RPMI7951 (cell line): Measurements from ENCODE around the gene A2ML1. TPM values are rescaled to one million over a fixed set of nuclear protein-coding genes. Genes with fewer than 3 reads are reported as not detected.
A peak's percentile ranks its signal among the peaks of the same experiment; 100 is the strongest.
"Not testable (repeated sequence)": the region's sequence is repeated elsewhere in the genome, so short reads cannot be mapped to it uniquely, and the experiment has no call there.

Experiments
- DNase-seq: peaks from one replicate; pipeline ENCODE4 v3.0.0-alpha.2; 2012; ENCODE audit warnings: low read depth
- total RNA-seq: library from RNA; depleted of rRNA; stranded (reverse); fragments of >200 nt; shearing (Covaris generic); gene quantifications from 2 replicates; pipeline ENCODE4 v1.2.3, GENCODE V29; 2014

A2ML1 gene
- total RNA-seq, 1 experiment from 2014 or later: not detected

DNA sequence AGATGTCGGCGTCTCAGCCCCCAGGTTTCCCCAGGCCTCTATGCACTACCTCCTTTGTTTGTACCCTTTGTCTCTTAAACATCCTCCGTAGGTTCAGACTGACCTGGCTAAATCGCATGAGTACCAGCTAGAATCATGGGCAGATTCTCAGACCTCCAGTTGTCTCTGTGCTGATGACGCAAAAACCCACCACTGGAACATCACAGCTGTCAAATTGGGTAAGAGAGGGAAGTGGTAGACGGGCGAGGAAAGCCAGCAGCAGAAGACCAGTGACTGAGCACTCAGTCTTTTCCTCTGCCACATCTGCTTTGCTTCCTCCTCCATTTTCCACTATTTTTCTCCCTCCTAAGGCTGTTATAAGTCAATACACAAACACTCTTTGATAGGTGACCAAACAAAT lies 29.7 kb downstream of the A2ML1 start:
- DNase-seq: no peak

DNA sequence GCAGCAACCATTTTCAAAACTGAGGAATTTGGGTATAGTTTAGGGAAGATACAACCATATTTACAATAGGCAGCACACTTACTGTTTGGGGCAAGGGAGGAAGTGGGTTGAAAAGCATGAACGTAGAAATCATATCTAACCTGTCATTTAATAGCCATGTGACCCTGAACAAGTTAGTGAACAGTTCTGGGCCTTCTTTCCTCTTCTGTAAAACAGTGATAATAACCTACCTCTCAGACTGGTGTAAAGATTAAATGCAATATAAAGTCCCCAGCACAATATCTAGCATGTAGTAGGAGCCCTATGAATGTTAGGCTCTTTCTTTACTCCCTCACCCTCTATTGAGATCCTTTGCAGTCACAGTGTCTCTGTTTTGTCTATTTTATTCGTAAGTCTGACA lies 33.5 kb downstream of the A2ML1 start:
- no peak for DNase-seq

DNA sequence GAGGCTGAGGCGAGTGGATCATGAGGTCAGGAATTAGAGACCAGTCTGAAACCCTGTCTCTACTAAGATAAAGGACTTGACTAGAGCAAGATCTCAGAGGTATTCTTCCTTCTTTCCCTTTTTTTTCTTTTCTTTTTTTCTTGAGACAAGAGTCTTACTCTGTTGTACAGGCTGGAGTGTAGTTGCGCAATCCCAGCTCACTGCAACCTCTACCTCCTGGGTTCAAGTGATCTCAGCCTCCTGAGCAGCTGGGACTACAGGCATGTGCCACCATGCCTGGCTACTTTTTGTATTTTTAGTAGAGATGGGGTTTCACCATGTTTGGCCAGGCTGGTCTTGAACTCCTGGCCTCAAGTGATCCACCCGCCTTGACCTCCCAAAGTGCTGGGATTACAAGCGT lies 37.0 kb downstream of the A2ML1 start:
- DNase-seq: not testable (repeated sequence)

DNA sequence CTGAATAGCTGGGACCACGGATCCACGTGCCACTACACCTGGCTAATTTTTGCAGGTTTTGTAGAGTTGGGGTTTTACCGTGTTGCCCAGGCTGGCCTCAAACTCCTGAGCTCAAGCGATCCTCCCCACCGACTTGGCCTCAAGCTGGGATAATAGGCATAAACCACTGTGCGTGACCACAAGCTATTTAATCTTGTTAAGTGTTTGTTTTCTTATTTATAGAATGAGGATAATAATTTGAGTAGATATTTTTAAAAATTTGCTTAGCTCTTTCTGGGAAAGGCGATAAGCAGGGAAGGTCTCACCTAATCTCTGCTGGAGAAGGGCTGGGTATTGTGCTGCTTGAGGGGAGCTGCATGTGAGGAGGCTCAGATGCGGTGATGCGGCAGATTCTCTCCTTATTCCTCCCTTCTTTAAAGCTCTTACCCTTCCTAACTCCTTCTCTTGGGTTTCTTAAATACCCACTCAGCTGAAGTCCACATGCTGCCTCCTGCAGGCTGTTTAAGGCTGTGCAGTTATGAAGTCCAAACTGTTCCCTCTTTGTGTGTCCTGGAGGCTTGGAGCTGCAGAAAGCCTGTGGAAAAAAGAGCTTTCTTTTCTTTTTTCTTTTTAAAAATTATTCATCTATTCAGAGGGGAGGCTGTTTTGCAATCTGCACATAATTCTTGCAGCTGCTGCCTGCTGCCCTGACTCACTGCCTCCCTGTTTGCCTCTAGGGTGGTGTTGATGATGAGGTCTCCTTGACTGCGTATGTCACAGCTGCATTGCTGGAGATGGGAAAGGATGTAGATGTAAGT lies 37.9 kb downstream of the A2ML1 start:
- peak; percentile 35 for DNase-seq

DNA sequence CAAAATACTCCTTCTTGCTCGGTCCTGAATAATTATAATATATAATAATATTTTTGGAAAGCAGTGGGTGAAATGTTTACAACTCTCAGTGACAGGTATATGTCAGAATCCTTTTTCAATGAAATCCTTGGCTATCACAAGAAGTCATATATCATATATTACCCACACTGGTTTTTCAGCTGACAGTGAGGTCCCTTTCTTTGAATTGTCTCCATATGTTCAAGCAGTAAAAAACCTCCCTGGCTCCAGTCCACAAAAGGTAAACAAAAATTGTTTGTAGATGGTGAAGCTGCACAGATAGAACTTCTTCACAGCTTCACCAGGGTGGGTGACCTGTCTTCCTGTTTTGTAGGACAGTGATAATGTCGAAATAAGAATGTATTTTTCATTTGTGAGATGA lies 44.0 kb downstream of the A2ML1 start:
- DNase-seq: no peak

DNA sequence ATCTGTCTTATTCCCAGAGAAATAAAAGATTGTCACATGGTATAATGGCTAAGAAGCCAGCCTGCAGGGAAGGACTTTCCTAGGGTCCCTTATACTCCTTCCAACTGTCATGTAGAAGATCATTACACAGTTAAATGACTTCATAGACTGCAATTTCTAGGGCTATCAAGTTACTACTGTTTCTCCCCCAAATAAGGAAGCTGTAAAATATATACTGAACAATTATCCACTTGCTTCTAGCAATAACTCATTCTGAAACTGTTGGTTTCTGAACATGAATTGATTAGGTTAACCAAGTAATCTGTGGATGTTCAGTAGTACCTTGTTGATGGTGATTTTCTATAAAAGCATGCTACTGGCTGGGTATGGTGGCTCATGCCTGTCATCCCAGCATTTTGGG lies 44.6 kb downstream of the A2ML1 start:
- no peak for DNase-seq

DNA sequence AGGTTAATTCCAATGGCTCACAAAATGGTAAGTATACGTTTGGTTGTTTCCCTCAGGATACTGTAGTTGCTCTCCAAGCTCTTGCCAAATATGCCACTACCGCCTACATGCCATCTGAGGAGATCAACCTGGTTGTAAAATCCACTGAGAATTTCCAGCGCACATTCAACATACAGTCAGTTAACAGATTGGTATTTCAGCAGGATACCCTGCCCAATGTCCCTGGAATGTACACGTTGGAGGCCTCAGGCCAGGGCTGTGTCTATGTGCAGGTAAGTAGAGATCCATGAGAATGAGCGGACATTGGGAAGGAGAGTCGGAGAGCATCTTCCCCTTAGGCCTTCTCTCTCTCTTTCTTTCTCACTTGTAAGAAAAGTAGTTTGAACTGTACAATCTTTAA lies 45.4 kb downstream of the A2ML1 start:
- DNase-seq: no peak

DNA sequence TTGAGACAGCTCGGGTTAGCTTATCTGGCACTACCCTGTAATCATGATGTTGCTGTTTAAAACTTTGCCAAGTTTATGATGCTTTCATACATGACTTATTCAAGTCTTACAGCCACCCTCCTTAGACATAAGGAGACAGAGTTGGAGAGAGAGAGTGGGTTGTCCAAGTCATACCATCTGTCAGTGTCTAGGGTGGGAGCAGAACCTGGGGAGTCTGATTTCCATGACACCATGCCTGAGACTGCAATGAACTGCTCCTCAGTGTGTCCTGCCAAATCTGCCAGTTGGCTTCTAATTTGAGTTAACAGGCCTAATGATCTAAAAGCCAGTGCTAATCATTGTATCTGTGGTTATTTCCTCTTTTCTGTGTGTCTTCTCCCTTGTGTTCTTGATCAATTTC lies 48.2 kb downstream of the A2ML1 start:
- no peak for DNase-seq

DNA sequence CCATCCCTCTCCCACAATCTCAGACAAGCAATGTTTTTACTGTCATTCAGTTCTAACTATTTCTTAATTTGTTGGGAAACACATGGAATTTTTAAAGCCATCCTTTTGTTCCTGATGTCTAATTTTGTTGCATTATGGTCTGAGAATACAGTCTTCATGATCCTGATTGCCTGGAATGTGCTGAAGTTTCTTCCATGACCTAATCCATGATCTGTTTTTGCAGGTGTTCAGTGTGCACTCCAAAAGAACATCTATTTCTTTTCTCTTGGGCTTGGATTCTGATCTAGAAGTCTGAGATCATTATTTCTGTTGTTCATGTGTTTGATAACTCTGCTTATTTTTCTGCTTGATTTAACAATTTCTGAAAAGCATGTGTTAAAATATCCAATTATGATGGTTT lies 48.6 kb downstream of the A2ML1 start:
- no peak for DNase-seq

DNA sequence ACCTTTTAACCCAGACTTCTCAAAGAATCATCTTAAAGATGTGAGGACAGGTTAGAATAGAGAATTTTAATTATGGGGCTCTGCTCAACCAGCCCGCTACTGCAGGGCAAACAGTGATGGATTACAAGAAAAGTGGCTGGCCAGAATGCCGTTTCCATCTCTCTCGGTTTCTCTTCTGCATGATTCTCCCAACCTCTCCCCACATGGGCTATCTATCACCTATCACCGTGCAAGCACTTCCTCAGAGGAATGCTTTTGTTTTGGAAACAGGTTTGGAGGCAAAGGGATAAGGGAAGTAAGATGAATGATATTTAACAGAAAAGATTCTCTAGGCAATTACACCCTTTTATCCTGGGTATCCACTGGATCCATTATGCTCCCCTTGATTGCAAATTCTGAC lies 54.5 kb downstream of the A2ML1 start:
- no peak for DNase-seq

DNA sequence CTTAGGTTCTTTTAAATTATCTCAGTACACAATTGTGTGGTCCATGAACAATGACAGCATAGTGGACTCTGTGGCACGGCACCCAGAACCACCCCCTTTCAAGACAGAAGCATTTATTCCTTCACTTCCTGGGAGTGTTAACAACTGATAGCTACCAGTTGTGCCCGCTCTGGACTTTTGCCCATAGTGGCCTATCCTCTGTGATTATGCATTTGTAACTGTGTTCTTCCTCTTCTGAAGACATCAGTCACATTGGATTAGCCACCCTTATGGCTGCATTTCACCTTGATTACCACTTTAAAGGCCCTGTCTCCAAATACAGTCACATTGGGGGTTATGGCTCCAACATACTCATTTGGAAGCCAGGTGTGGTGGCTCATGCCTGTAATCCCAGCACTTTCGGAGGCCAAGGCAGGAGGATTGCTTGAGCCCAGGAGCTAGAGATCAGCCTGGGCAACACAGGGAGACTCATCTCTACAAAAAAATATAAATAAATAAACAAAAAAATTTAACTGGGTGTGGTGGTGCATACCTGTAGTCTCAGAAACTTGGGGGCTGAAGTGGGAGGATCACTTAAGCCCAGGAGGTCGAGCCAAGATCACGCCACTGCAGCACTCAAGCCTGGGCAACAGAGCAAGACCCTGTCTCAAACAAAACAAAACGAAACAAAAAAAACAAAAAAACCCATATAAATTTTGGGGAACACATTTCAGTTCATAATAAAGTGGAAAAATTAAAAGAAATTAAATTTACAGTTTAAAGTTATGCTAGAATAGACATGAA lies 64.3 kb downstream of the A2ML1 start:
- DNase-seq: no peak

DNA sequence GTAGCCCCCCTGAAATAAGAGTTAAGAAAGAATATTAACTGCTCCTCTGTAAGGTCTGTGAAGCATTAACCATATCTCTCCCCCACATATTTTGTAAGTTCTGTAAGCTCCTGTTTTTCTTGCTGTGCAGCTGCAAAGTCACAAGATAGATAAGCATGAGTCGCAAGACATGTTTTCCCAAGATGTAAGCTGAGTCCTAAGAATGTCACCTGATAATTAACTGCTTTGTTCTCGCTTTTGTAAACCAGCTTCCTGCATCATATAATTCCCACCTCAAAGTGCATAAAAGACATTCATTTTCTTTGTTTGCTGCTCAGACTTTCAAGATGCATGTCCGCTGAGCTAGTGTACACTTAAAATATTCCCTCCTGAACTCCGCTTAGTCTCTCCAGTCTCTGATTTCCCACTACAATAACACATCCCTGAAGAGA lies 64.9 kb downstream of the A2ML1 start:
- no peak for DNase-seq

DNA sequence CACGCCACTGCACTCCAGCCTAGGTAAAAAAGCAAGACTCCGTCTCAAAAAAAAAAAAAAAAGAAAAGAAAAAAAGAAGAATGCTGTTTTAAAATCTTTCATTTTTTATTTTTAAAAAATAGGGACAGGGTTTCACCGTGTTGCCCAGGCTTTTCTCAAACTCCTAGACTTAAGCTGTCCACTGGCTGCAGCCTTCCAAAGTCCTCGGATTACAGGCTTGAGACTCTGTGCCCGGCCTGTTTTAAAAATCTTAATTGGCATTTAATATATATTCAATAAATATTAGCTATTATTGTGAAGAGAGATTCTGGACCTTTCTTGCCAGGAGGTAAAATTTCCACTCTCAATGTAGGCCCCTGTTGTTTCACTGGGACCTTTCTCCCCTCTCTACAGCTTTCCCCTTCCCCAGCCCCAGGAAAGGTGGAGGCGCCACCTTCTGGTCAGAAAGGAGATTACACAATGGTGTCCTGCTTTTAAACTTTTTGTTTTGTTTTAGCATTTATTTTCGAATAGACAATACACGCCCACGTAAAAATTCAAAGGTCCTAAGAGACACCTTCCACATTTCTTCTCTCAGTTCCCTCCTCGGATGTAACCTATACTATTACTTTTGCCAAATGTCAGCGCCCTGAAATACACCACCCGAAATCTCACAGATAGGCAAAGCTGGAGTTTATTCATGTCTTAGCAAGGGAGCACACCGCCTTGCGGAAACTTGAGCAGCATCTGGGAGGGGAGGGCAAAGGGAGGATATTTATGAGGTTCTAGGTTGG lies 68.1 kb downstream of the A2ML1 start:
- DNase-seq: peak; percentile 31

DNA sequence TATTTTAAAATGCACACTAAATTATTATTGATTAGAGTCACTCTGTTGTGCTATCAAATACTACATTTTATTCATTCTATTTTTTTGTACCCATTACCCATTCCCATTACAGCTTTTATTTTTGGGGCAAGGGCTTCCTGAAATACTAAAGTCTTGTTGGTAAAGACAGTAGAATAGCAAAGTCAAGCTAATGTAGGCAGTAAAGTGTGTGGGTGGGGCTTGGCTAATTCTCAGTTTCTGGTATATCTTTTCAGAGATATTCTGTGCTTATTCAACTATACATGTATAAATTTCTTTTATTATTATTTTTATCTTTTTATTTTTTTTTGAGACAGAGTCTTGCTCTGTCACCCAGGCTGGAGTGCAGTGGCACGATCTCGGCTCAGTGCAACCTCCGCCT lies 69.6 kb downstream of the A2ML1 start:
- DNase-seq: no peak

DNA sequence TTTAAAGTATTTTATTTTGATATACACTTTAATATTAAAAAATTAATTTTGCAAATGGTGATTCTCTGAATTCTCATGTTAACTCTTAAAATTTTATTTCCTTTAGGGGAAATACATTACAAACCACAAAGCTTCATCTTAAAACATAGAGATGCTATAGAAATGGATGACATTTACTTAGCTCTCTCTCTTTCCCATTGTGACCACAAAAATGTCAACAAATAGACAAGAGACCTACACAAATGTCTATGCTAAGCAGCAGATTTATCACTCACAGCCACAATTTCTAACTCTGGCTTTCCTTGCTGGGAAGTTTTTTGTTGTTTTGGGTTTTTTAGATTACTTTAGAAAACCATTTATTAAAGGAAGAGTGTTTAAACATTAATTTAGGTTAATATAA lies 72.0 kb downstream of the A2ML1 start:
- peak; percentile 3 for DNase-seq

DNA sequence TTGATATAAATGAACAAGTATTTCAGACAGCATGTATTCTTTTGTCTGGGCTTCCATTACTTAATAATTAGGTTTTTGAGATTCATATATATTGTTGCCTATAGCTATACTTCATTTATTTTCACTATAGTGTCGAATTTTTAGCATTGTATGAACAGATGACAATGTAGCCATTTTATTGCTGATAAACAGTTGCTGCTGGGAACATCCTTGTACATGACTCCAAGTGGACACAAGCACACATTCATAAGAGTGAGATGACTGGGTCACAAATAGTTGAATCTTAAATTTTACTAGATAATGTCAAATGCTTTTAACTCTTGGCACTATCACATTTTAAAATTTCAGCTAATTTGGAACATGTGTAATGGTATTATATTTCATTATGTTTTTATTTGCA lies 72.6 kb downstream of the A2ML1 start:
- no peak for DNase-seq

DNA sequence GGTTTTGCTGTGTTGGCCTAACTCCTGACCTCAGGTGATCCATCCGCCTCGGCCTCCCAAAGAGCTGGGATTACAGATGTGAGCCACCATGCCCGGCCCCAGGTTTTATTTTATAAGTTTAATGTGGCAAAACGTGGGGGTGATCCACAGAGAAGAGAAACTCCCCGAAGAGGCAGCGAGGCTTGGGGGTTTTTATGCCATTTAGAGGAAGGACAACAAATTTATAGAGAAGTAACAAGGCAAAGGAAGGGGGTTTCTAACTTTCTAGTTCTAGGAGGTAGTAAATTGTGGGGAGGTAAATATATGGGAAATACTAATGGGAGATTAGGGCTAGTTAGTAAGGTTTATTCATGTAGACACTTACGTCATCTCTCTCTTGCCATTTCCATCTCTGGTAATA lies 74.7 kb downstream of the A2ML1 start:
- DNase-seq: no peak

DNA sequence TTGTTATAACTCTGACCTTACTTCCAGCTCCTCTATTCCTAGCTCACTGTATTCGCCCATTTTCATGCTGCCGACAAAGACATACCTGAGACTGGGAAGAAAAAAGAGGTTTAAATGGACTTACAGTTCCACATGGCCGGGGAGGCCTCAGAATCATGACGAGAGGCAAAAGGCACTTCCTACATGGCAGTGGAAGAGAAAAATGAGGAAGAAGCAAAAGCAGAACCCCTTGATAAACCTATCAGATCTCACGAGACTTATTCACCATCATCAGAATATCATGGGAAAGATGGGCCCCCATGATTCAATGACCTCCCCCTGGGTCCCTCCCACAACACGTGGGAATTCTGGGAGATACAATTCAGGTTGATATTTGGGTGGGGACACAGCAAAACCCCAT lies 77.4 kb downstream of the A2ML1 start:
- DNase-seq: no peak

DNA sequence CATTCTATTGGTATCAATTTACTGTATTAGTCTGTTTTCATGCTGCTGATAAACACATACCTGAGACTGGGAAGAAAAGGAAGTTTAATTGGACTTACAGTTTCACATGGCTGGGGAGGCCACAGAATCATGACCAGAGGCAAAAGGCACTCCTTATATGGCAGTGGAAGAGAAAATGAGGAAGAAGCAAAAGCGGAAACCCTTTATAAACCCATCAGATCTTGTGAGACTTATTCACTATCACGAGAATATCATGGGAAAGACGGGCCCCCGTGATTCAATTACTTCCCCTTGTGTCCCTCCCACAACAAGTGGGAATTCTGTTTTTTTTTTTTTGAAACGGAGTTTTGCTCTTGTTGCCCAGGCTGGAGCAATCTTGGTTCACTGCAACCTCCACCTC lies 80.3 kb downstream of the A2ML1 start:
- DNase-seq: not testable (repeated sequence)

DNA sequence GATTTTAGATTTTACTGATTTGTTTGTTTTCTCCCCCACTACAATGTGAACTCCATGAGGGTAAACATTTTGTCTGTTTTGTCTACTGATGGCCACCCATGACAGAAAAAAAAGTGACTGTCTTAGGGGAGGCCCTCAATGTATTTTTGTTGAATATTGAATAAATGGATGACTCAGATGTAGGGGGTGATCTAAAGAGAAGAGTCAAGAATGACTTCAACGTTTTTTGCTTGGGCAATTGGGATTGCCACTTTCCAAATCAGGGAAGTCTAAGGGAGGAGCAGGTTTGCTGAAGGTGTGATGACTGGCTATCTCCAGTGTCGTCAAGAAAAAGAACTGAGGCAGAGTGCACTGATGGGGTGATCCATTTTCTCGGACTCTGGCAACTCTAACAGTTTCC lies 81.2 kb downstream of the A2ML1 start:
- DNase-seq: no peak

DNA sequence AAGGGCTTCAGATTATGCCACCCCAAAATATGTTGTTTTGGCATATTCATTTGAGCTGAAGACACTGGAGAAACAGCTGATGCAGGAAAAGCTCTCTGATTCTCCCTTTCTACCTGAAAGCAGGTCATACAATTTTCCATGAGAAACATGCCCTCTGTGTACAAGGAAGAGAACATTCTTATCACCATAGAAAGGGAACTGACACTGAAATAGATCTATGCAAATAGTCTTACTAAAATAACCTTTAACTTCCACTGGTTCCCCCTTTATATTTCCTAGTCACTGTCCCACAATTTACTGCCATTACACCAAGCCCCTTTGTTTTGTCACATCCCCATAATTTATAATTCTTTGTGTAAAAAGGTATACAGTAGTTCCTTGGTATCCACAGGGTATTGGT lies 82.2 kb downstream of the A2ML1 start:
- DNase-seq: no peak

DNA sequence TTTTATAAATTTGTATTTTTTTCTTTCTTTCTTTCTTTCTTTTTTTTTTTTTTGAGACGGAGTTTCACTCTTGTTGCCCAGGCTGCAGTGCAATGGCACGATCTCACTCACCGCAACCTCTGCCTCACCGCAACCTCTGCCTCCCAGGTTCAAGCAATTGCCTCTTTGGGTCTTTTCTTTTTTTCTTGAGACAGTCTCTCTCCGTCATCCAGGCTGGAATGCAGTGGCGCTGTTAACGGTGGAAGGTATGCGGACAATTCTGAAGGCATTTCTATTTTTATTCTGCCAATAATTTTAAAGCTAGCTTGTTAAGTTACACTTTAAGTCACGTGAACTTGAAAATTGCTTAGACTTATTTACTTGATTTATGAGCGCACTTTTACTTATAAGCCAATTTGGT lies 83.1 kb downstream of the A2ML1 start:
- no peak for DNase-seq
